ENCODE data around the gene EIF3F.

EIF3F gene

GRCh38 chr11:8040261-8040920, 53.3 kb downstream of the EIF3F start:
- no peak for DNase-seq

- no peak for DNase-seq
Observed at GRCh38 chr11:8040921-8041285, 53.8 kb downstream of the EIF3F start.

- no peak for DNase-seq
Observed at GRCh38 chr11:8041576-8041975, 54.4 kb downstream of the EIF3F start.

- no peak for DNase-seq
Observed at GRCh38 chr11:8043756-8044155, 56.6 kb downstream of the EIF3F start.

GRCh38 chr11:8045839-8046238, 58.7 kb downstream of the EIF3F start:
- no peak for DNase-seq

- no peak for DNase-seq
Observed at GRCh38 chr11:8047382-8047781, 60.2 kb downstream of the EIF3F start.

- no peak for DNase-seq
Observed at GRCh38 chr11:8049084-8049483, 61.9 kb downstream of the EIF3F start.

All from effector CD4-positive, alpha-beta T cell (primary cell).